ENCODE measurements around the gene CNOT6.

DNA sequence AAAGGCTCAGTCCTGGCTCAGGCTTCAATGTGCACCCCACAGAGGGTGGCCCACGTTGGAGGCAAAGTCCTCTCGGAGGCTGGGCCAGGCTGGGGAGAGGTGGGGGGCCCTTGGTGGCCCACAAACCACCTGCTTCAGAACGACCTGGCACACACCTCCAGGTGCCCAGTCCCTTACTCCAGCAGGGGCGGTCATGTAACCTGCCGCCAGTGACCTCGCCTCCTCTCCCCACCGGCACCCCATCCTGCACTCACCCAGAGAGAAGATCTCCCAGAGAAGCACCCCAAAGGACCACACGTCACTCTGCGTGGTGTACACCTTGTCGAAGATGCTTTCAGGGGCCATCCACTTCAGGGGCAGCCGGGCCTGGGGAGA lies 119.6 kb downstream of the CNOT6 start:
- TF ChIP-seq ISL1 (CRISPR knock-in tag; IDR thresholded peaks at IDR 0.05), result no peak
- TF ChIP-seq ARNTL (CRISPR knock-in tag; IDR thresholded peaks at IDR 0.05; ENCODE audit: borderline replicate concordance, low read depth), result no peak
- TF ChIP-seq TCF4 (CRISPR knock-in tag; IDR thresholded peaks at IDR 0.05; ENCODE audit: borderline replicate concordance), result no peak
- TF ChIP-seq, protein P1, sequence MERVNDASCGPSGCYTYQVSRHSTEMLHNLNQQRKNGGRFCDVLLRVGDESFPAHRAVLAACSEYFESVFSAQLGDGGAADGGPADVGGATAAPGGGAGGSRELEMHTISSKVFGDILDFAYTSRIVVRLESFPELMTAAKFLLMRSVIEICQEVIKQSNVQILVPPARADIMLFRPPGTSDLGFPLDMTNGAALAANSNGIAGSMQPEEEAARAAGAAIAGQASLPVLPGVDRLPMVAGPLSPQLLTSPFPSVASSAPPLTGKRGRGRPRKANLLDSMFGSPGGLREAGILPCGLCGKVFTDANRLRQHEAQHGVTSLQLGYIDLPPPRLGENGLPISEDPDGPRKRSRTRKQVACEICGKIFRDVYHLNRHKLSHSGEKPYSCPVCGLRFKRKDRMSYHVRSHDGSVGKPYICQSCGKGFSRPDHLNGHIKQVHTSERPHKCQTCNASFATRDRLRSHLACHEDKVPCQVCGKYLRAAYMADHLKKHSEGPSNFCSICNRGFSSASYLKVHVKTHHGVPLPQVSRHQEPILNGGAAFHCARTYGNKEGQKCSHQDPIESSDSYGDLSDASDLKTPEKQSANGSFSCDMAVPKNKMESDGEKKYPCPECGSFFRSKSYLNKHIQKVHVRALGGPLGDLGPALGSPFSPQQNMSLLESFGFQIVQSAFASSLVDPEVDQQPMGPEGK (CRISPR knock-in tag; IDR thresholded peaks at IDR 0.05; ENCODE audit: borderline replicate concordance), result no peak
- TF ChIP-seq, protein P2, sequence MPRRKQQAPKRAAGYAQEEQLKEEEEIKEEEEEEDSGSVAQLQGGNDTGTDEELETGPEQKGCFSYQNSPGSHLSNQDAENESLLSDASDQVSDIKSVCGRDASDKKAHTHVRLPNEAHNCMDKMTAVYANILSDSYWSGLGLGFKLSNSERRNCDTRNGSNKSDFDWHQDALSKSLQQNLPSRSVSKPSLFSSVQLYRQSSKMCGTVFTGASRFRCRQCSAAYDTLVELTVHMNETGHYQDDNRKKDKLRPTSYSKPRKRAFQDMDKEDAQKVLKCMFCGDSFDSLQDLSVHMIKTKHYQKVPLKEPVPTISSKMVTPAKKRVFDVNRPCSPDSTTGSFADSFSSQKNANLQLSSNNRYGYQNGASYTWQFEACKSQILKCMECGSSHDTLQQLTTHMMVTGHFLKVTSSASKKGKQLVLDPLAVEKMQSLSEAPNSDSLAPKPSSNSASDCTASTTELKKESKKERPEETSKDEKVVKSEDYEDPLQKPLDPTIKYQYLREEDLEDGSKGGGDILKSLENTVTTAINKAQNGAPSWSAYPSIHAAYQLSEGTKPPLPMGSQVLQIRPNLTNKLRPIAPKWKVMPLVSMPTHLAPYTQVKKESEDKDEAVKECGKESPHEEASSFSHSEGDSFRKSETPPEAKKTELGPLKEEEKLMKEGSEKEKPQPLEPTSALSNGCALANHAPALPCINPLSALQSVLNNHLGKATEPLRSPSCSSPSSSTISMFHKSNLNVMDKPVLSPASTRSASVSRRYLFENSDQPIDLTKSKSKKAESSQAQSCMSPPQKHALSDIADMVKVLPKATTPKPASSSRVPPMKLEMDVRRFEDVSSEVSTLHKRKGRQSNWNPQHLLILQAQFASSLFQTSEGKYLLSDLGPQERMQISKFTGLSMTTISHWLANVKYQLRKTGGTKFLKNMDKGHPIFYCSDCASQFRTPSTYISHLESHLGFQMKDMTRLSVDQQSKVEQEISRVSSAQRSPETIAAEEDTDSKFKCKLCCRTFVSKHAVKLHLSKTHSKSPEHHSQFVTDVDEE (CRISPR knock-in tag; IDR thresholded peaks at IDR 0.05), result no peak
- no peak for TF ChIP-seq ZFP30 (CRISPR knock-in tag; IDR thresholded peaks at IDR 0.05)
- TF ChIP-seq ZNF565 (CRISPR knock-in tag; conservative IDR thresholded peaks at IDR 0.05; ENCODE audit: low read depth), result no peak
- no peak for TF ChIP-seq ESRRG (CRISPR knock-in tag; IDR thresholded peaks at IDR 0.05)
- TF ChIP-seq CSDC2 (CRISPR knock-in tag; IDR thresholded peaks at IDR 0.05), result no peak
- no peak for TF ChIP-seq ZFP3 (CRISPR knock-in tag; IDR thresholded peaks at IDR 0.05)
- no peak for TF ChIP-seq RARB (CRISPR knock-in tag; IDR thresholded peaks at IDR 0.05)
